Fibroblast of pulmonary artery (primary cell): ENCODE data around the gene CCNB2.

Source experiments
- DNase-seq: peaks from one replicate; pipeline ENCODE4 v3.0.0-alpha.2; 2010; ENCODE audit warnings: low read depth
- H3K4me3 ChIP-seq: replicated peaks from 2 replicates; pipeline ENCODE4 v1.5.1; 2011; ENCODE audit warnings: low read depth, mild to moderate bottlenecking, control low read depth, low read length, moderate library complexity
- CTCF ChIP-seq: IDR thresholded peaks from 2 replicates; pipeline ENCODE4 v1.5.1; 2011; ENCODE audit warnings: mild to moderate bottlenecking, control low read depth, low read length, inconsistent platforms; ENCODE audit errors: missing control alignments

Gene CCNB2

GRCh38 chr15:59165726-59166125 lies 60.8 kb downstream of the CCNB2 start:
- TF ChIP-seq CTCF: no peak
- H3K4me3 ChIP-seq: no peak overlapping the region
- DNase-seq: peak; percentile 23

- peak; percentile 50 for DNase-seq
These were observed 61.2 kb downstream of the CCNB2 start for GRCh38 chr15:59166166-59166565.

GRCh38 chr15:59166601-59167265 lies 61.8 kb downstream of the CCNB2 start:
- no peak for TF ChIP-seq CTCF
- no peak overlapping the region for H3K4me3 ChIP-seq
- DNase-seq: no peak

More at GRCh38 chr15:59166166-59166565, 61.2 kb downstream of the CCNB2 start:
- no peak for TF ChIP-seq CTCF
- H3K4me3 ChIP-seq: no peak overlapping the region

GRCh38 chr15:59168536-59168935 lies 63.6 kb downstream of the CCNB2 start:
- TF ChIP-seq CTCF: no peak
- H3K4me3 ChIP-seq: no peak overlapping the region
- DNase-seq: peak; percentile 65

- TF ChIP-seq CTCF: no peak
- DNase-seq: peak; percentile 86
- H3K4me3 ChIP-seq: no peak overlapping the region
These were observed 64.3 kb downstream of the CCNB2 start for GRCh38 chr15:59169251-59169708.

GRCh38 chr15:59170295-59171066 lies 65.5 kb downstream of the CCNB2 start:
- TF ChIP-seq CTCF: no peak
- H3K4me3 ChIP-seq: no peak overlapping the region
- peak; percentile 34 for DNase-seq
